ENCODE measurements around the gene FAM170A.

- TF ChIP-seq CTCF (IDR thresholded peaks at IDR 0.05) (no peak), POLR2A (IDR thresholded peaks at IDR 0.05) (no peak), POLR2AphosphoS5 (IDR thresholded peaks at IDR 0.05; ENCODE audit: insufficient read depth in 1 of 2, low read depth in 1 of 2) (no peak)
Measured at GRCh38 chr5:119655061-119655460, 25.7 kb downstream of the FAM170A start.

Measured in vagina (tissue), 2 donors.